SK-N-SH treated with all-trans-retinoic acid at 6 μM for 48 hours (cell line): ENCODE data around the gene DPP8.

Experiments used
- ATAC-seq: fragments of 200-7000 bp; cut with Tn5 transposase; 3 replicates; pipeline ENCODE4 v1.9.1; 2020; ENCODE audit warnings: mild to moderate bottlenecking, moderate library complexity
- BACH2 ChIP-seq: fragments of 250-450 bp; sonication (Bioruptor Pico); IDR thresholded peaks from 2 replicates; pipeline ENCODE4 v1.9.0; 2021; ENCODE audit warnings: mild to moderate bottlenecking, borderline replicate concordance
- CREB5 ChIP-seq: fragments of 250-450 bp; sonication (Bioruptor Pico); IDR thresholded peaks from 2 replicates; pipeline ENCODE4 v1.5.1; 2020; ENCODE audit warnings: low read depth, mild to moderate bottlenecking, moderate library complexity
- CSDC2 ChIP-seq: fragments of 250-450 bp; sonication (Bioruptor Pico); IDR thresholded peaks from 2 replicates; pipeline ENCODE4 v1.5.0; 2020; ENCODE audit warnings: mild to moderate bottlenecking, moderate library complexity
- CSRNP3 ChIP-seq: fragments of 250-450 bp; sonication (Bioruptor Pico); IDR thresholded peaks from 2 replicates; pipeline ENCODE4 v1.5.1; 2021; ENCODE audit warnings: mild to moderate bottlenecking, moderate library complexity
- ESRRG ChIP-seq: fragments of 250-450 bp; sonication (Bioruptor Pico); IDR thresholded peaks from 2 replicates; pipeline ENCODE4 v1.6.1; 2021; ENCODE audit warnings: mild to moderate bottlenecking
- GLIS3 ChIP-seq: fragments of 250-450 bp; sonication (Bioruptor Pico); IDR thresholded peaks from 2 replicates; pipeline ENCODE4 v1.5.0; 2020; ENCODE audit warnings: mild to moderate bottlenecking, moderate library complexity
- ISL1 ChIP-seq: fragments of 250-450 bp; sonication (Bioruptor Pico); IDR thresholded peaks from 2 replicates; pipeline ENCODE4 v2.1.2; 2022; ENCODE audit warnings: mild to moderate bottlenecking, moderate library complexity
- PATZ1 ChIP-seq: fragments of 250-450 bp; sonication (Bioruptor Pico); IDR thresholded peaks from 2 replicates; pipeline ENCODE4 v1.8.0; 2020; ENCODE audit warnings: mild to moderate bottlenecking, moderate library complexity, borderline replicate concordance
- POU6F1 ChIP-seq: fragments of 250-450 bp; sonication (Bioruptor Pico); IDR thresholded peaks from 2 replicates; pipeline ENCODE4 v1.8.0; 2021; ENCODE audit warnings: low read depth, mild to moderate bottlenecking, moderate library complexity, borderline replicate concordance
- PPARA ChIP-seq: fragments of 250-450 bp; sonication (Bioruptor Pico); IDR thresholded peaks from 2 replicates; pipeline ENCODE4 v1.5.0; 2020; ENCODE audit warnings: mild to moderate bottlenecking, borderline replicate concordance
- RARB ChIP-seq: fragments of 250-450 bp; sonication (Bioruptor Pico); IDR thresholded peaks from 2 replicates; pipeline ENCODE4 v1.8.0; 2021; ENCODE audit warnings: mild to moderate bottlenecking, moderate library complexity
- SNAI2 ChIP-seq: fragments of 250-450 bp; sonication (Bioruptor Pico); IDR thresholded peaks from 2 replicates; pipeline ENCODE4 v1.5.0; 2020; ENCODE audit warnings: mild to moderate bottlenecking, moderate library complexity
- TCF4 ChIP-seq: fragments of 250-450 bp; sonication (Bioruptor Pico); IDR thresholded peaks from 2 replicates; pipeline ENCODE4 v1.8.0; 2021; ENCODE audit warnings: mild to moderate bottlenecking, moderate library complexity, borderline replicate concordance
- TOX ChIP-seq: fragments of 250-450 bp; sonication (Bioruptor Pico); IDR thresholded peaks from 2 replicates; pipeline ENCODE4 v1.8.0; 2021; ENCODE audit warnings: mild to moderate bottlenecking, moderate library complexity, borderline replicate concordance
- TSHZ2 ChIP-seq: fragments of 250-450 bp; sonication (Bioruptor Pico); IDR thresholded peaks from 2 replicates; pipeline ENCODE4 v1.5.0; 2020; ENCODE audit warnings: mild to moderate bottlenecking, moderate library complexity
- ZC3H10 ChIP-seq: fragments of 250-450 bp; sonication (Bioruptor Pico); IDR thresholded peaks from 2 replicates; pipeline ENCODE4 v1.5.1; 2021; ENCODE audit warnings: mild to moderate bottlenecking, moderate library complexity
- ZFP30 ChIP-seq: fragments of 450-650 bp; formaldehyde crosslinking; IDR thresholded peaks from 2 replicates; pipeline ENCODE4 v1.5.0; 2022; ENCODE audit warnings: mild to moderate bottlenecking, moderate library complexity
- ZNF70 ChIP-seq: fragments of 450-650 bp; formaldehyde crosslinking; IDR thresholded peaks from 2 replicates; pipeline ENCODE4 v1.5.0; 2020; ENCODE audit warnings: mild to moderate bottlenecking, moderate library complexity
- ZNF8 ChIP-seq: fragments of 450-650 bp; formaldehyde crosslinking; IDR thresholded peaks from 2 replicates; pipeline ENCODE4 v1.5.0; 2020; ENCODE audit warnings: mild to moderate bottlenecking, moderate library complexity

Gene DPP8

GRCh38 chr15:65516997-65517865 is at the start of gene DPP8:
Gene DPP8 (minus strand): TSS chr15:65517689. CDS start chr15:65512553, 5,136 bp downstream.
- ATAC-seq = peak; percentile 99
- no peak for TF ChIP-seq BACH2 (CRISPR knock-in tag)
- no peak for TF ChIP-seq CSRNP3
- TF ChIP-seq ZFP30 (CRISPR knock-in tag) = no peak
- TF ChIP-seq TCF4 (CRISPR knock-in tag) = no peak
- TF ChIP-seq POU6F1 (CRISPR knock-in tag) = no peak
- TF ChIP-seq PATZ1 = no peak
- no peak for TF ChIP-seq RARB (CRISPR knock-in tag)

GRCh38 chr15:65561934-65562333 is 44.4 kb upstream of the DPP8 start:
- TF ChIP-seq SNAI2 (CRISPR knock-in tag) (no peak), BACH2 (CRISPR knock-in tag) (no peak), PATZ1 (no peak), CSRNP3 (no peak), POU6F1 (CRISPR knock-in tag) (no peak), TSHZ2 (CRISPR knock-in tag) (no peak), ZNF8 (CRISPR knock-in tag) (no peak), PPARA (CRISPR knock-in tag) (no peak), RARB (CRISPR knock-in tag) (no peak), TOX (CRISPR knock-in tag) (no peak), ZNF70 (CRISPR knock-in tag) (no peak), ISL1 (CRISPR knock-in tag) (no peak), CREB5 (CRISPR knock-in tag) (no peak), GLIS3 (CRISPR knock-in tag) (no peak), ESRRG (CRISPR knock-in tag) (no peak), CSDC2 (CRISPR knock-in tag) (no peak), ZC3H10 (CRISPR knock-in tag) (no peak)
- ATAC-seq = no peak
